Activated CD4-positive, alpha-beta T cell treated with anti-CD3 and anti-CD28 coated beads, Interleukin-2, amount 10 ng/mL, durations not matched to agents 24 days and 14 days (primary cell): ENCODE results near the gene RGS10. TPM values are rescaled to one million over a fixed set of nuclear protein-coding genes. Genes with fewer than 3 reads are reported as not detected.
"Not testable (repeated sequence)": the region's sequence is repeated elsewhere in the genome, so short reads cannot be mapped to it uniquely, and the experiment has no call there.

ENCODE experiments used
- DNase-seq: peaks from one replicate; pipeline ENCODE4 v3.0.0; 2022
- H3K27ac Mint-ChIP-seq: one replicate; pipeline ENCODE4 v1.8.0; 2022; ENCODE audit warnings: mild to moderate bottlenecking, mixed read lengths
- H3K27me3 Mint-ChIP-seq: one replicate; pipeline ENCODE4 v1.8.0; 2022; ENCODE audit warnings: mixed read lengths
- H3K36me3 Mint-ChIP-seq: one replicate; pipeline ENCODE4 v1.8.0; 2022; ENCODE audit warnings: low read depth, mild to moderate bottlenecking, mixed read lengths
- H3K4me1 Mint-ChIP-seq: one replicate; pipeline ENCODE4 v1.8.0; 2021; ENCODE audit warnings: mixed read lengths
- H3K4me3 Mint-ChIP-seq: one replicate; pipeline ENCODE4 v1.8.0; 2022; ENCODE audit warnings: mild to moderate bottlenecking, moderate library complexity, mixed read lengths
- H3K9me3 Mint-ChIP-seq: one replicate; pipeline ENCODE4 v1.8.0; 2021; ENCODE audit warnings: mixed read lengths
- intact Hi-C: fragments of 100-400 bp; cut with micrococcal nuclease; formaldehyde crosslinking; loops from one replicate; pipeline ENCODE4 v1.15.1; 2023
- total RNA-seq: library from RNA; stranded (reverse); gene quantifications from 2 replicates; pipeline ENCODE4 v1.2.3, GENCODE V29; 2022

RGS10 gene
- total RNA-seq, 1 donor from 2014 or later = 137 TPM

- Mint-ChIP-seq H3K4me1 (peaks cover 28% of the 10 kb centered on the region), H3K4me3 (no peak overlapping the region), H3K27ac (no peak overlapping the region), H3K9me3 (no peaks in the 10 kb centered on the region), H3K36me3 (peaks cover 2% of the 10 kb centered on the region), H3K27me3 (peaks cover 8% of the 10 kb centered on the region)
- intact Hi-C loops = no loop called here
- no peak for DNase-seq
These were observed 67.9 kb downstream of the RGS10 start for GRCh38 chr10:119474606-119475005.

DNA sequence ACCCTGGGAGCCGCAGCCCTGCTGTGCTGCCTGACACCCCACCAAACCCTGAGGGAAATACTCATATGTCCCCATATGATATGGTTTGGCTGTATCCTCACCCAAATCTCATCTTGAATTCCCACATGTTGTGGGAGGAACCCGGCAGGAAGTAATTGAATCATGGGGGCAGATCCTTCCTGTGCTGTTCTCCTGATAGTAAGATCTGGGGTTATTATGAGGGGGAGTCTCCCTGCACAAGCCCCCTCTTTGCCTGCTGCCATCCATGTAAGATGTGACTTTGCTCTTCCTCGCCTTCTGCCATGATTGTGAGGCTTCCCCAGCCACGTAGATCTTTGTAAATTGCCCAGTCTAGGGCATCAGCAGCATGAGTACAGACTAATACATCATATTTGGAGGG lies 68.7 kb downstream of the RGS10 start:
- peaks cover 19% of the 10 kb centered on the region for H3K4me1 Mint-ChIP-seq
- H3K36me3 Mint-ChIP-seq = peaks cover 2% of the 10 kb centered on the region
- no peak for DNase-seq
- H3K9me3 Mint-ChIP-seq = no peaks in the 10 kb centered on the region
- no peak overlapping the region for H3K27ac Mint-ChIP-seq
- H3K27me3 Mint-ChIP-seq = peaks cover 8% of the 10 kb centered on the region
- H3K4me3 Mint-ChIP-seq = no peak overlapping the region
- intact Hi-C loops = no loop called here

DNA sequence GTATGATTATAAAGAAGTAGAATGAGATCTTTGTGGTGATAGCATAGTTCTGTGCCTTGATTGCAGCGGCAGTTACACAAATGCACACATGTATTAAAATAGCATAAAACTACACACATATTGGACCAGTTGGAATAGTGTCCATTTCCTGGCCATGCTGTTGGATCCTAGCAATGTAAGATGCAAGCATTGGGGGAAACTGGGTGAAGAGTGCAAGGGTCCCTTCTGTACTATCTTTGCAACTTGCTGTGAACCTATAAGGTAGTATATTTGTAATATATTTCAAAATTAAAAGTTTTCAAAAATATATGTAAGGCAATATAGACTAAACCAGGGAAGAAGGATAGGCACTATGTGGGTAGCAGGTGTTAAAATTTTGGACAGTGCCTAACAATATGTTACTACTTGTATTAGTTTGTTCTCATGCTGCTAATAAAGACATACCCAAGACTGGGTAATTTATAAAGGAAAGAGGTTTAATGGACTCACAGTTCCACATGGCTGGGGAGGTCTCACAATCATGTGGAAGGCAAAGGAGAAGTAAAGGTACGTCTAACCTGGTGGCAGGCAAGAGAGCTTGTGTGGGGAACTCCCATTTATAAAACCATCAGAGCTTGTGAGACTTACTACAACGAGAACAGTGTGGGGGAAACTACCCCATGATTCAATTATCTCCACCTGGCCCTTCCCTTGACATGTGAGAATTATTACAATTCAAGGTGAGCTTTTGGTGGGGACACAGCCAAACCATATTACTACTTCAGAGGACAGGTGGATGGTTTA lies 71.4 kb downstream of the RGS10 start:
- Mint-ChIP-seq H3K4me1 (peaks cover 3% of the 10 kb centered on the region), H3K9me3 (no peaks in the 10 kb centered on the region)
- intact Hi-C loops = no loop called here

DNA sequence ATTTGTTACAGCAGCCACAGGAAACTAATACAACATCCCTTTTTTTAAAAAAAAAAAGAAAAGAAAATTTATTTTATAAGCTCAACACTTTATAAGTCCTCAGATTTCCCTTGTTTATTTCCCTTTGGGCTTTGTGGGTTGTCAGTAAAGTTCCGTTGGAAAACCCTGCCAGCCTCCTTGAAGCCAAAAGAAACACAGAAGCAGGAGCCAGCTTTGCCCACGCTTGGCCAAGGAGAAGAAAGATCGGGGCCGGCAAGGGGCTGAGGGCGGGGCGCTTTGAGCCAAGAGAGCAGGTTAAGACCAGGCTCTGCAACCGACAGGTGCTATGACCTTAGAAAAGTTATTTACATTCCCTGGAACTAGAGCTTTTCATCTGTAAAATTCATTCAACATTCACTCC lies 72.7 kb downstream of the RGS10 start:
- Mint-ChIP-seq H3K27ac (no peak overlapping the region), H3K36me3 (peaks cover 2% of the 10 kb centered on the region), H3K27me3 (peaks cover 8% of the 10 kb centered on the region), H3K4me3 (no peak overlapping the region), H3K4me1 (peaks cover 2% of the 10 kb centered on the region), H3K9me3 (peaks cover 3% of the 10 kb centered on the region)
- no peak for DNase-seq
- intact Hi-C loops = no loop called here

More for the DNA sequence above, 71.4 kb downstream of the RGS10 start:
- Mint-ChIP-seq H3K36me3 (peaks cover 2% of the 10 kb centered on the region), H3K27me3 (peaks cover 8% of the 10 kb centered on the region), H3K4me3 (no peak overlapping the region), H3K27ac (no peak overlapping the region)
- DNase-seq = no peak

- no peak overlapping the region for H3K27ac Mint-ChIP-seq
- intact Hi-C loops = no loop called here
- H3K36me3 Mint-ChIP-seq = peaks cover 2% of the 10 kb centered on the region
- peaks cover 2% of the 10 kb centered on the region for H3K4me1 Mint-ChIP-seq
- H3K9me3 Mint-ChIP-seq = peaks cover 4% of the 10 kb centered on the region
- no peak overlapping the region for H3K4me3 Mint-ChIP-seq
- H3K27me3 Mint-ChIP-seq = peaks cover 8% of the 10 kb centered on the region
- no peak for DNase-seq
These were observed 73.2 kb downstream of the RGS10 start for GRCh38 chr10:119469325-119469707.

- Mint-ChIP-seq H3K27me3 (peaks cover 8% of the 10 kb centered on the region), H3K4me3 (no peak overlapping the region), H3K9me3 (peaks cover 4% of the 10 kb centered on the region), H3K36me3 (no peaks in the 10 kb centered on the region), H3K4me1 (peaks cover 2% of the 10 kb centered on the region), H3K27ac (no peak overlapping the region)
- DNase-seq = no peak
- intact Hi-C loops = no loop called here
These were observed 73.8 kb downstream of the RGS10 start for GRCh38 chr10:119468542-119469324.

- Mint-ChIP-seq H3K27ac (no peak overlapping the region), H3K4me1 (peaks cover 2% of the 10 kb centered on the region), H3K36me3 (peaks cover 9% of the 10 kb centered on the region), H3K9me3 (peaks cover 18% of the 10 kb centered on the region), H3K27me3 (peaks cover 6% of the 10 kb centered on the region), H3K4me3 (no peak overlapping the region)
- DNase-seq = peak; percentile 76
- intact Hi-C loops = no loop called here
These were observed 75.9 kb downstream of the RGS10 start for GRCh38 chr10:119466655-119467054.

DNA sequence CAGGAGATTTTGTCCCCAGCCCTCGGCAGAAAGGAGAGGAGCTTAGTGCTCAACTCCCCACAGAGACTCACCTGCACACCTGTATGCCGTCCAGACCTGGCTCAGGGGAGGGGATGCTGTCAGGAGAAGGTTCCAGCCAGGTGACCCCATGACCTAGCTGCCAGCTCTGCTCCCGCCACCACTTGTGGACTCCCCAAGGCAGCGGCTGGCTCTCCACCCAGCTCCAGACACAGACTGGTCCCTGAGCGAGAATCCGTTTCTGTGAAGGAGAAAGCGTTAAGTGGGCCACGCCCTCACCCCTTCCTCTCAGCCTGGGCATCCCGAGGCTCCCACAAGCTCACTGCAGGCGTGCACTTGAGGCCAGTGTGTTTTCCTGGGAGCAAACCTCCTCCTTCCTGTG lies 76.4 kb downstream of the RGS10 start:
- intact Hi-C loops = no loop called here
- H3K4me1 Mint-ChIP-seq = peaks cover 5% of the 10 kb centered on the region
- no peak for DNase-seq
- peaks cover 18% of the 10 kb centered on the region for H3K9me3 Mint-ChIP-seq
- peaks cover 9% of the 10 kb centered on the region for H3K36me3 Mint-ChIP-seq
- H3K4me3 Mint-ChIP-seq = no peak overlapping the region
- H3K27ac Mint-ChIP-seq = no peak overlapping the region
- H3K27me3 Mint-ChIP-seq = peaks cover 6% of the 10 kb centered on the region

- peaks cover 7% of the 10 kb centered on the region for H3K4me1 Mint-ChIP-seq
- intact Hi-C loops = no loop called here
- peaks cover 9% of the 10 kb centered on the region for H3K36me3 Mint-ChIP-seq
- no peak overlapping the region for H3K27ac Mint-ChIP-seq
- no peak for DNase-seq
- no peak overlapping the region for H3K4me3 Mint-ChIP-seq
- H3K9me3 Mint-ChIP-seq = peaks cover 18% of the 10 kb centered on the region
- H3K27me3 Mint-ChIP-seq = no peaks in the 10 kb centered on the region
These were observed 77.4 kb downstream of the RGS10 start for GRCh38 chr10:119465085-119465484.

DNA sequence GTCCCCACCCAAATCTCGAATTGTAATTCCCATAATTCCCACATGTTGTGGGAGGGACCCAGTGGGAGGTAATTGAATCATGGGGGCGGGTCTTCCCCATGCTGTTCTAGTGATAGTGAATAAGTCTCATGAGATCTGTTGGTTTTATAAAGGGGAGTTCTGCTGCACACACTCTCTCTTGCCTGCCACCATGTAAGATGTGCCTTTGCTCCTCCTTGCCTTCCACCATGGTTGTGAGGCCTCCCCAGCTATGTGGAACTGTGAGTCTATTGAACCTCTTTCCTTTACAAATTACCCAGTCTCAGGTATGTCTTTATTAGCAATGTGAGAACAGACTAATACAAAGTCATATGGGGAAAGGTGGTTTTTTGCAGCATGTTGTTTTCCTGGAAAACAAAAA lies 79.3 kb downstream of the RGS10 start:
- H3K27me3 Mint-ChIP-seq, H3K4me3 Mint-ChIP-seq, DNase-seq, intact Hi-C loops, H3K27ac Mint-ChIP-seq, H3K36me3 Mint-ChIP-seq, H3K4me1 Mint-ChIP-seq: not testable (repeated sequence)
- peaks cover 18% of the 10 kb centered on the region for H3K9me3 Mint-ChIP-seq

DNA sequence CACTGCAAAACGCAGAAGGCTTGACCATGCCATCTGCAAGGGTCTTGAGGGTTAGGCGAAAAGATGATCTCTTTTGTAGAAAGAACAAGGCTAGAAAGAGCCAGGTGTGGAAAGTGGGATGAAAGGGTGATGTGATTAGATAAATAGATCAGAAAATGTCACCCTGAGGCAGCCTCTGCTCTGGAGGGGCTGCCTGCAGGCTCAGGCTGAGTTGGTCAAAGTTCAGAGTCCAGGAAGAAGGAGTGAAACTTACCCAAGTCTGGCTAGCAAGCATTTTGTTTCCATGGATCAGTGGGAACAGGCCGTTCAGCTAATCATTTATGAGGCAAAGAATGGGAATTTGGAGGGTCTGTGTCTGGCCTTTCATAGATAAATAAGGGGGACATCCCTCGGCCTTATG lies 79.7 kb downstream of the RGS10 start:
- H3K4me1 Mint-ChIP-seq = peaks cover 7% of the 10 kb centered on the region
- intact Hi-C loops = no loop called here
- H3K27ac Mint-ChIP-seq = no peak overlapping the region
- no peaks in the 10 kb centered on the region for H3K27me3 Mint-ChIP-seq
- H3K4me3 Mint-ChIP-seq = no peak overlapping the region
- H3K36me3 Mint-ChIP-seq = peaks cover 9% of the 10 kb centered on the region
- peaks cover 18% of the 10 kb centered on the region for H3K9me3 Mint-ChIP-seq
- DNase-seq = no peak

DNA sequence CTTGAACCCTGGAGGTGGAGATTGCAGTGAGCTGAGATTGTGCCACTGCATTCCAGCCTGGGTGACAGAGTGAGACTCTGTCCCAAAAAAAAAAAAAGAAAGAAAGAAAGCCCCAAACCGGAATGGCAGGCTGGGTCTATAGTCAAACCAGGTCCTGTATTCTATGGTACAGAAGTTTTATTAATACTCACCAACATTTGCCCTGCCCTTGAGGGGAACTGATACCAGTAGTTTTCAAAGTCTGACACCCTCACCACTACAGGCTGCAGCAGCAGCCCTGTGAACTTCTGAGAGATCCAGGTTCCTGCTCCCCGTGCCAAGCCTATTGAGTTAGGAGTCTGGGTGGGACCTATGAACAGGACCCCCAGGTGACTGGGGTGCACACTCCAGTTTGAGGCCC lies 80.6 kb downstream of the RGS10 start:
- no peak for DNase-seq
- H3K27ac Mint-ChIP-seq = no peak overlapping the region
- H3K9me3 Mint-ChIP-seq = peaks cover 18% of the 10 kb centered on the region
- no peaks in the 10 kb centered on the region for H3K27me3 Mint-ChIP-seq
- intact Hi-C loops = no loop called here
- H3K4me3 Mint-ChIP-seq = no peak overlapping the region
- H3K4me1 Mint-ChIP-seq = peaks cover 7% of the 10 kb centered on the region
- peaks cover 9% of the 10 kb centered on the region for H3K36me3 Mint-ChIP-seq

- H3K27me3 Mint-ChIP-seq = no peaks in the 10 kb centered on the region
- intact Hi-C loops = no loop called here
- peaks cover 9% of the 10 kb centered on the region for H3K36me3 Mint-ChIP-seq
- H3K9me3 Mint-ChIP-seq = peaks cover 18% of the 10 kb centered on the region
- H3K27ac Mint-ChIP-seq = no peak overlapping the region
- no peak for DNase-seq
- H3K4me1 Mint-ChIP-seq = peaks cover 7% of the 10 kb centered on the region
- H3K4me3 Mint-ChIP-seq = no peak overlapping the region
These were observed 81.1 kb downstream of the RGS10 start for GRCh38 chr10:119461380-119461779.

GRCh38 chr10:119460369-119461195 lies 81.9 kb downstream of the RGS10 start:
- H3K4me3 Mint-ChIP-seq = no peak overlapping the region
- H3K27me3 Mint-ChIP-seq = no peaks in the 10 kb centered on the region
- H3K4me1 Mint-ChIP-seq = peaks cover 5% of the 10 kb centered on the region
- H3K36me3 Mint-ChIP-seq = peaks cover 9% of the 10 kb centered on the region
- peaks cover 18% of the 10 kb centered on the region for H3K9me3 Mint-ChIP-seq
- no peak for DNase-seq
- H3K27ac Mint-ChIP-seq = no peak overlapping the region
- intact Hi-C loops = no loop called here
